Neural cell (in vitro differentiated cells): Measurements from ENCODE around the gene AMIGO3.

ENCODE experiments used
- EP300 ChIP-seq: fragments of 450-650 bp; conservative IDR thresholded peaks from 2 replicates; pipeline ENCODE4 v1.6.1; 2014; ENCODE audit warnings: antibody characterized with exemption, mild to moderate bottlenecking, moderate library complexity; ENCODE audit not compliant: poor library complexity, severe bottlenecking
- EZH2 ChIP-seq: fragments of 200-600, 300-800 bp; shearing (Covaris generic), sonication (generic); IDR thresholded peaks from 2 replicates; pipeline ENCODE4 v1.6.1; 2014; ENCODE audit warnings: antibody characterized with exemption, low read length, borderline replicate concordance, mild to moderate bottlenecking; ENCODE audit not compliant: insufficient read depth, poor library complexity, severe bottlenecking
- MXI1 ChIP-seq: fragments of 450-650 bp; conservative IDR thresholded peaks from 2 replicates; pipeline ENCODE4 v1.6.1; 2014; ENCODE audit warnings: antibody characterized with exemption, mild to moderate bottlenecking; ENCODE audit not compliant: poor library complexity, severe bottlenecking
- POLR2AphosphoS5 ChIP-seq: IDR thresholded peaks from 2 replicates; pipeline ENCODE4 v1.6.1; 2012
- RAD21 ChIP-seq: fragments of 450-650 bp; conservative IDR thresholded peaks from 2 replicates; pipeline ENCODE4 v1.6.1; 2014; ENCODE audit warnings: antibody characterized with exemption, mild to moderate bottlenecking, moderate library complexity
- SMC3 ChIP-seq: fragments of 450-650 bp; conservative IDR thresholded peaks from 2 replicates; pipeline ENCODE4 v1.6.1; 2014; ENCODE audit warnings: antibody characterized with exemption, mild to moderate bottlenecking, moderate library complexity; ENCODE audit not compliant: poor library complexity
- TAF1 ChIP-seq: IDR thresholded peaks from 2 replicates; pipeline ENCODE4 v1.6.1; 2012; ENCODE audit warnings: low read depth
- TF ChIP-seq, protein P1 (sequence below): fragments of 450-650 bp; IDR thresholded peaks from 2 replicates; pipeline ENCODE4 v1.5.1; 2014; ENCODE audit warnings: antibody characterized with exemption, mild to moderate bottlenecking, moderate library complexity; ENCODE audit not compliant: poor library complexity, severe bottlenecking
- TF ChIP-seq, protein P2 (sequence below): IDR thresholded peaks from 2 replicates; pipeline ENCODE4 v1.6.1; 2012; ENCODE audit warnings: borderline replicate concordance

DNA sequence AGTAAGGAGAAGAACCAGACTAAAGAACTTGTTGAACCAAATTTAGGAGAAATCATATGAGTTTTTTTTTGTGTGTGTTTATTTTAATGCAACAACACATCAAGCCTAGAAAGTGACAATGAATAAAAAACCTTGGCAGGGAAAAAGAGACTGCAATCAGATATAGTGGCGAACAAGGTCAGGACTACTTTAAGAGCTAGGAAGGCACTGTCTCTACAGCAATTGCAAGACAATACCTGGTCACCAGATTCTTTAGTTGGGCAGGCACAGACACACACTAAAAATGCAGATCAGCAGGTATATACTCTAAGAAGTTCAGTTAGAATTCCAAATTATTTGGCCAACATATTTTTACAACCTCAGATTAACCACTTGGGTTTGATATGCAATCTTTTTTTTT, 35.1 kb upstream of the AMIGO3 start:
- TF ChIP-seq SMC3 (no peak), RAD21 (no peak), EZH2 (no peak), TAF1 (no peak), MXI1 (no peak), POLR2AphosphoS5 (no peak), EP300 (no peak)
- TF ChIP-seq, protein P1, sequence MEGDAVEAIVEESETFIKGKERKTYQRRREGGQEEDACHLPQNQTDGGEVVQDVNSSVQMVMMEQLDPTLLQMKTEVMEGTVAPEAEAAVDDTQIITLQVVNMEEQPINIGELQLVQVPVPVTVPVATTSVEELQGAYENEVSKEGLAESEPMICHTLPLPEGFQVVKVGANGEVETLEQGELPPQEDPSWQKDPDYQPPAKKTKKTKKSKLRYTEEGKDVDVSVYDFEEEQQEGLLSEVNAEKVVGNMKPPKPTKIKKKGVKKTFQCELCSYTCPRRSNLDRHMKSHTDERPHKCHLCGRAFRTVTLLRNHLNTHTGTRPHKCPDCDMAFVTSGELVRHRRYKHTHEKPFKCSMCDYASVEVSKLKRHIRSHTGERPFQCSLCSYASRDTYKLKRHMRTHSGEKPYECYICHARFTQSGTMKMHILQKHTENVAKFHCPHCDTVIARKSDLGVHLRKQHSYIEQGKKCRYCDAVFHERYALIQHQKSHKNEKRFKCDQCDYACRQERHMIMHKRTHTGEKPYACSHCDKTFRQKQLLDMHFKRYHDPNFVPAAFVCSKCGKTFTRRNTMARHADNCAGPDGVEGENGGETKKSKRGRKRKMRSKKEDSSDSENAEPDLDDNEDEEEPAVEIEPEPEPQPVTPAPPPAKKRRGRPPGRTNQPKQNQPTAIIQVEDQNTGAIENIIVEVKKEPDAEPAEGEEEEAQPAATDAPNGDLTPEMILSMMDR, result no peak
- TF ChIP-seq, protein P2, sequence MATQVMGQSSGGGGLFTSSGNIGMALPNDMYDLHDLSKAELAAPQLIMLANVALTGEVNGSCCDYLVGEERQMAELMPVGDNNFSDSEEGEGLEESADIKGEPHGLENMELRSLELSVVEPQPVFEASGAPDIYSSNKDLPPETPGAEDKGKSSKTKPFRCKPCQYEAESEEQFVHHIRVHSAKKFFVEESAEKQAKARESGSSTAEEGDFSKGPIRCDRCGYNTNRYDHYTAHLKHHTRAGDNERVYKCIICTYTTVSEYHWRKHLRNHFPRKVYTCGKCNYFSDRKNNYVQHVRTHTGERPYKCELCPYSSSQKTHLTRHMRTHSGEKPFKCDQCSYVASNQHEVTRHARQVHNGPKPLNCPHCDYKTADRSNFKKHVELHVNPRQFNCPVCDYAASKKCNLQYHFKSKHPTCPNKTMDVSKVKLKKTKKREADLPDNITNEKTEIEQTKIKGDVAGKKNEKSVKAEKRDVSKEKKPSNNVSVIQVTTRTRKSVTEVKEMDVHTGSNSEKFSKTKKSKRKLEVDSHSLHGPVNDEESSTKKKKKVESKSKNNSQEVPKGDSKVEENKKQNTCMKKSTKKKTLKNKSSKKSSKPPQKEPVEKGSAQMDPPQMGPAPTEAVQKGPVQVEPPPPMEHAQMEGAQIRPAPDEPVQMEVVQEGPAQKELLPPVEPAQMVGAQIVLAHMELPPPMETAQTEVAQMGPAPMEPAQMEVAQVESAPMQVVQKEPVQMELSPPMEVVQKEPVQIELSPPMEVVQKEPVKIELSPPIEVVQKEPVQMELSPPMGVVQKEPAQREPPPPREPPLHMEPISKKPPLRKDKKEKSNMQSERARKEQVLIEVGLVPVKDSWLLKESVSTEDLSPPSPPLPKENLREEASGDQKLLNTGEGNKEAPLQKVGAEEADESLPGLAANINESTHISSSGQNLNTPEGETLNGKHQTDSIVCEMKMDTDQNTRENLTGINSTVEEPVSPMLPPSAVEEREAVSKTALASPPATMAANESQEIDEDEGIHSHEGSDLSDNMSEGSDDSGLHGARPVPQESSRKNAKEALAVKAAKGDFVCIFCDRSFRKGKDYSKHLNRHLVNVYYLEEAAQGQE, result no peak
